ENCODE data around the gene NIP7.

The NIP7 gene

GRCh38 chr16:69318911-69319289 lies 20.7 kb upstream of the NIP7 start:
- DNase-seq (ENCODE audit: low read depth in 2 of 2) = no peak

GRCh38 chr16:69319381-69319780 lies 20.2 kb upstream of the NIP7 start:
- DNase-seq (ENCODE audit: low read depth in 2 of 2) = no peak

- no peak for DNase-seq (ENCODE audit: low read depth in 2 of 2)
Observed at GRCh38 chr16:69319826-69320739, 19.5 kb upstream of the NIP7 start.

- DNase-seq (ENCODE audit: low read depth in 2 of 2) = no peak
Observed at GRCh38 chr16:69320740-69321073, 18.9 kb upstream of the NIP7 start.

GRCh38 chr16:69321080-69321479 lies 18.5 kb upstream of the NIP7 start:
- no peak for DNase-seq (ENCODE audit: low read depth in 2 of 2)

- DNase-seq (ENCODE audit: low read depth in 2 of 2) = no peak
Observed at GRCh38 chr16:69322343-69322742, 17.2 kb upstream of the NIP7 start.

GRCh38 chr16:69323415-69323814 lies 16.2 kb upstream of the NIP7 start:
- DNase-seq (ENCODE audit: low read depth in 2 of 2) = no peak

GRCh38 chr16:69324013-69324531 lies 15.5 kb upstream of the NIP7 start:
- DNase-seq (ENCODE audit: low read depth in 2 of 2) = no peak

GRCh38 chr16:69324585-69325253 lies 14.9 kb upstream of the NIP7 start:
- DNase-seq (ENCODE audit: low read depth in 2 of 2) = no peak

- DNase-seq (ENCODE audit: low read depth in 2 of 2) = no peak
Observed at GRCh38 chr16:69325784-69326171, 13.8 kb upstream of the NIP7 start.

- DNase-seq (ENCODE audit: low read depth in 2 of 2) = no peak
Observed at GRCh38 chr16:69326172-69326873, 13.2 kb upstream of the NIP7 start.

GRCh38 chr16:69327585-69328310 lies 11.8 kb upstream of the NIP7 start:
- no peak for DNase-seq (ENCODE audit: low read depth in 2 of 2)

- no peak for DNase-seq (ENCODE audit: low read depth in 2 of 2)
Observed at GRCh38 chr16:69328854-69329316, 10.7 kb upstream of the NIP7 start.

GRCh38 chr16:69329369-69330285 lies 9.9 kb upstream of the NIP7 start:
- no peak for DNase-seq (ENCODE audit: low read depth in 2 of 2)

GRCh38 chr16:69330286-69331109 lies 9.1 kb upstream of the NIP7 start, which contains the start of gene PDF:
PDF (minus strand) TSS chr16:69330588; CDS start chr16:69330570, 18 bp downstream.
- DNase-seq (ENCODE audit: low read depth in 2 of 2) = peak; percentile 58 to 67

- DNase-seq (ENCODE audit: low read depth in 2 of 2) = no peak
Observed at GRCh38 chr16:69334696-69335095, 4.9 kb upstream of the NIP7 start.

- no peak for DNase-seq (ENCODE audit: low read depth in 2 of 2)
Observed at GRCh38 chr16:69338557-69339288, 849 bp upstream of the NIP7 start.

GRCh38 chr16:69340095-69340644 lies 598 bp downstream of the NIP7 start:
- DNase-seq (ENCODE audit: low read depth in 2 of 2) = no peak

GRCh38 chr16:69344171-69344570 lies 4.6 kb downstream of the NIP7 start:
- DNase-seq (ENCODE audit: low read depth in 2 of 2) = no peak
